H1 (cell line): ENCODE data around the gene ATP7A. TPM values are rescaled to one million over a fixed set of nuclear protein-coding genes. Genes with fewer than 3 reads are reported as not detected.

Experiments
- CTCF ChIA-PET: fragments of 300-600 bp; sonication (Branson Sonifier 250); formaldehyde crosslinking; loops from one replicate; lab custom pipeline; 2021; ENCODE audit not compliant: partially characterized antibody; lab: Charles Lee
- POLR2A ChIA-PET: fragments of 300-600 bp; sonication (Branson Sonifier 250); formaldehyde crosslinking; loops from one replicate; lab custom pipeline; 2021; ENCODE audit warnings: inconsistent platforms; ENCODE audit not compliant: partially characterized antibody; lab: Charles Lee
- DNase-seq, 2 experiments: peaks; one replicate each; pipeline versions ENCODE4 v3.0.0 to v3.0.0-alpha.2; 2010 to 2022; ENCODE audit warnings: low spot score in 2 of 2, low read depth in 1 of 2, mixed read lengths in 1 of 2
- FAIRE-seq: peaks from 2 replicates; lab custom pipeline; 2011; peaks lifted over from hg19 to GRCh38; lab: Jason Lieb, UNC
- H2AFZ ChIP-seq: 2 replicates; pipeline ENCODE4 v1.8.1; 2012; ENCODE audit warnings: low read length, inconsistent platforms
- H2AK5ac ChIP-seq: 2 replicates; pipeline ENCODE4 v1.6.1; 2013; ENCODE audit warnings: low read depth, low read length
- H2BK120ac ChIP-seq: replicated peaks from 2 replicates; pipeline ENCODE3; 2013; ENCODE audit warnings: low read depth, low read length, inconsistent platforms
- H2BK12ac ChIP-seq: 2 replicates; pipeline ENCODE4 v1.6.1; 2013; ENCODE audit warnings: low read depth, low read length
- H2BK15ac ChIP-seq: 2 replicates; pipeline ENCODE4 v1.6.1; 2013; ENCODE audit warnings: low read length
- H2BK20ac ChIP-seq: 2 replicates; pipeline ENCODE4 v1.6.1; 2013; ENCODE audit warnings: low read length
- H2BK5ac ChIP-seq: 2 replicates; pipeline ENCODE4 v1.6.1; 2013; ENCODE audit warnings: low read depth, low read length
- H3K14ac ChIP-seq: 2 replicates; pipeline ENCODE4 v1.6.1; 2013; ENCODE audit warnings: inconsistent platforms; ENCODE audit not compliant: insufficient read length
- H3K18ac ChIP-seq: 2 replicates; pipeline ENCODE4 v1.6.1; 2013; ENCODE audit warnings: low read length; ENCODE audit errors: extremely low read depth
- H3K23ac ChIP-seq: 2 replicates; pipeline ENCODE4 v1.6.1; 2013; ENCODE audit warnings: inconsistent platforms; ENCODE audit not compliant: insufficient read length
- H3K23me2 ChIP-seq: 2 replicates; pipeline ENCODE4 v1.6.1; 2013; ENCODE audit warnings: low read depth, low read length
- H3K27ac ChIP-seq: 2 replicates; pipeline ENCODE4 v1.6.1; 2011; ENCODE audit warnings: low read depth, low read length, inconsistent platforms
- H3K27me3 ChIP-seq, 4 experiments: replicated peaks in 1 of 4; 1 replicate in 1 of 4; 2 replicates in 3 of 4; pipeline versions ENCODE4 v1.6.1 to v1.8.1; 2011 to 2013; ENCODE audit warnings: low read length in 3 of 4, mild to moderate bottlenecking in 3 of 4, inconsistent platforms in 2 of 4, mixed read lengths in 2 of 4, moderate library complexity in 1 of 4; ENCODE audit not compliant: control insufficient read depth in 3 of 4, insufficient read depth in 3 of 4; ENCODE audit errors: extremely low read depth in 1 of 4
- H3K36me3 ChIP-seq, 4 experiments: 2 replicates each; pipeline versions ENCODE4 v1.6.1 to v1.8.1; 2011 to 2013; ENCODE audit warnings: mild to moderate bottlenecking in 4 of 4, low read length in 3 of 4, moderate library complexity in 2 of 4, control low read depth in 1 of 4, inconsistent platforms in 1 of 4; ENCODE audit not compliant: insufficient read depth in 4 of 4, control insufficient read depth in 2 of 4
- H3K4ac ChIP-seq: replicated peaks from 2 replicates; pipeline ENCODE3; 2013; ENCODE audit warnings: low read length, low read depth, mixed read lengths, inconsistent platforms; ENCODE audit not compliant: insufficient read length
- H3K4me1 ChIP-seq, 4 experiments: replicated peaks in 1 of 4; 1 replicate in 1 of 4; 2 replicates in 3 of 4; pipeline versions ENCODE4 v1.6.1 to v1.8.1; 2011 to 2013; ENCODE audit warnings: low read length in 3 of 4, inconsistent platforms in 2 of 4, mixed read lengths in 1 of 4; ENCODE audit not compliant: insufficient read depth in 4 of 4, control insufficient read depth in 3 of 4
- H3K4me2 ChIP-seq, 2 experiments: 2 replicates each; pipeline versions ENCODE4 v1.6.1 to v1.8.1; 2011 to 2013; ENCODE audit warnings: low read depth in 2 of 2, low read length in 2 of 2, control low read depth in 1 of 2, inconsistent platforms in 1 of 2, mild to moderate bottlenecking in 1 of 2; ENCODE audit not compliant: insufficient read depth in 1 of 2
- H3K4me3 ChIP-seq, 4 experiments: fragments of 200-600, 300-600 bp in 1 of 4; sonication (generic), shearing (Covaris generic), sonication (Bioruptor Twin) in 1 of 4; 2 replicates each; pipeline versions ENCODE4 v1.5.1 to v1.8.1; 2011 to 2016; ENCODE audit warnings: low read length in 4 of 4, low read depth in 3 of 4, control low read depth in 2 of 4, inconsistent platforms in 2 of 4, mild to moderate bottlenecking in 2 of 4, mixed read lengths in 1 of 4, moderate library complexity in 1 of 4; ENCODE audit not compliant: insufficient read depth in 2 of 4; ENCODE audit errors: extremely low read depth in 1 of 4
- H3K56ac ChIP-seq: replicated peaks from 2 replicates; pipeline ENCODE3; 2013; ENCODE audit warnings: low read depth, mild to moderate bottlenecking, mixed read lengths, low read length, inconsistent platforms; ENCODE audit not compliant: insufficient read length
- H3K79me1 ChIP-seq: 2 replicates; pipeline ENCODE4 v1.6.1; 2013; ENCODE audit warnings: low read depth, low read length, control low read depth
- H3K79me2 ChIP-seq, 2 experiments: 2 replicates each; pipeline versions ENCODE4 v1.6.1 to v1.8.1; 2012 to 2013; ENCODE audit warnings: low read length in 2 of 2, mild to moderate bottlenecking in 2 of 2, inconsistent platforms in 1 of 2; ENCODE audit not compliant: insufficient read depth in 2 of 2, control insufficient read depth in 1 of 2
- H3K9ac ChIP-seq, 4 experiments: replicated peaks in 1 of 4; 1 replicate in 1 of 4; 2 replicates in 3 of 4; pipeline versions ENCODE4 v1.6.1 to v1.8.1; 2011 to 2013; ENCODE audit warnings: low read depth in 3 of 4, low read length in 3 of 4, control low read depth in 2 of 4, mild to moderate bottlenecking in 2 of 4, moderate library complexity in 2 of 4, inconsistent platforms in 1 of 4; ENCODE audit errors: extremely low read depth in 1 of 4
- H3K9me3 ChIP-seq, 2 experiments: 2 replicates each; pipeline versions ENCODE4 v1.6.1 to v1.8.1; 2012 to 2013; ENCODE audit warnings: mild to moderate bottlenecking in 2 of 2, moderate library complexity in 2 of 2, control low read depth in 1 of 2, inconsistent platforms in 1 of 2, low read depth in 1 of 2, low read length in 1 of 2, mixed read lengths in 1 of 2; ENCODE audit not compliant: insufficient read depth in 2 of 2
- H4K20me1 ChIP-seq, 2 experiments: replicated peaks in 1 of 2; 2 replicates each; pipeline versions ENCODE3 to v1.8.1; 2011 to 2013; ENCODE audit warnings: inconsistent platforms in 2 of 2, low read length in 2 of 2, mild to moderate bottlenecking in 1 of 2; ENCODE audit not compliant: insufficient read depth in 2 of 2, control insufficient read depth in 1 of 2
- H4K5ac ChIP-seq: 2 replicates; pipeline ENCODE4 v1.6.1; 2013; ENCODE audit warnings: low read length, low read depth, mixed read lengths, inconsistent platforms; ENCODE audit not compliant: insufficient read length
- H4K8ac ChIP-seq: 2 replicates; pipeline ENCODE4 v1.8.0; 2013; ENCODE audit warnings: mild to moderate bottlenecking, moderate library complexity, low read length, inconsistent platforms; ENCODE audit not compliant: insufficient read depth; ENCODE audit errors: extremely low read depth
- H4K91ac ChIP-seq: replicated peaks from 2 replicates; pipeline ENCODE3; 2013; ENCODE audit warnings: low read length, mixed read lengths, inconsistent platforms; ENCODE audit not compliant: insufficient read length
- CBX5 ChIP-seq: fragments of 300-800, 300-1000 bp; sonication (generic); IDR thresholded peaks from 2 replicates; pipeline ENCODE4 v1.7.1; 2016; ENCODE audit warnings: antibody characterized with exemption, low read length, low read depth
- E2F6 ChIP-seq: IDR thresholded peaks from 2 replicates; pipeline ENCODE4 v1.6.1; 2012; ENCODE audit warnings: inconsistent platforms
- EZH2 ChIP-seq: fragments of 200-600 bp; sonication (generic); IDR thresholded peaks from 2 replicates; pipeline ENCODE4 v1.7.1; 2012; ENCODE audit warnings: low read depth, mild to moderate bottlenecking, moderate library complexity, low read length, inconsistent platforms; ENCODE audit not compliant: severe bottlenecking
- JUN ChIP-seq: IDR thresholded peaks from 2 replicates; pipeline ENCODE4 v1.6.1; 2011; ENCODE audit warnings: low read depth, mild to moderate bottlenecking, improper control_type of control experiment, low read length
- KDM1A ChIP-seq: fragments of 200-600, 300-600 bp; sonication (generic); IDR thresholded peaks from 2 replicates; pipeline ENCODE4 v1.7.1; 2016; ENCODE audit warnings: mild to moderate bottlenecking, low read length, borderline replicate concordance
- SAP30 ChIP-seq: fragments of 300-600 bp; sonication (generic); IDR thresholded peaks from 2 replicates; pipeline ENCODE4 v1.7.1; 2012; ENCODE audit warnings: low read length, moderate library complexity, mild to moderate bottlenecking, inconsistent platforms; ENCODE audit not compliant: insufficient read depth, insufficient replicate concordance
- SP2 ChIP-seq: IDR thresholded peaks from 2 replicates; pipeline ENCODE4 v1.6.1; 2012; ENCODE audit warnings: mild to moderate bottlenecking, low read length, inconsistent platforms
- SUZ12 ChIP-seq: fragments of 200-600 bp; sonication (generic); IDR thresholded peaks from 2 replicates; pipeline ENCODE4 v1.6.1; 2012; ENCODE audit warnings: mild to moderate bottlenecking, inconsistent platforms, low read length, moderate library complexity, mixed read lengths
- TBP ChIP-seq: IDR thresholded peaks from 2 replicates; pipeline ENCODE4 v1.6.1; 2011; ENCODE audit warnings: low read depth, low read length, improper control_type of control experiment
- TCF12 ChIP-seq: IDR thresholded peaks from 2 replicates; pipeline ENCODE4 v1.6.1; 2011; ENCODE audit warnings: low read depth, mild to moderate bottlenecking, low read length
- WGBS, 2 experiments: shearing (Covaris generic) in 1 of 2; methylation state at CpG; one replicate each; pipeline versions ENCODE4 v1.1.6 to v1.1.7; 2013 to 2015; ENCODE audit warnings: low lambda C conversion rate in 2 of 2, mixed read lengths in 2 of 2, inconsistent platforms in 1 of 2, low coverage in 1 of 2, missing lambda C conversion rate in 1 of 2; ENCODE audit not compliant: insufficient replicate concordance in 2 of 2, insufficient coverage in 1 of 2, insufficient read length in 1 of 2; ENCODE audit errors: extremely low coverage in 1 of 2, missing lambda C conversion rate in 1 of 2; 5-methylcytosine and 5-hydroxymethylcytosine counted together
- polyA plus RNA-seq, 7 experiments: library from polyadenylated mRNA; depleted of rRNA in 3 of 7; stranded (reverse) in 5 of 7; unstranded in 2 of 7; fragments of >200 nt in 5 of 7; fragments of 200-250 nt in 2 of 7; gene quantifications; 1 replicate in 5 of 7; 2 replicates in 1 of 7; 4 replicates in 1 of 7; pipeline versions ENCODE4 v1.2.1 to v1.2.3, GENCODE V29; 2011 to 2013; ENCODE audit warnings: missing spikeins in 2 of 7, mixed read lengths in 2 of 7
- total RNA-seq: library from RNA; stranded (reverse); fragmentation: NEBNext Ultra II Directional; extraction: Animal tissue kit (Norgen Biotek cat#: 25700); gene quantifications from 2 replicates; pipeline ENCODE4 v1.2.1, GENCODE V29; 2021

ATP7A gene
- total and polyA plus RNA-seq, 2 of the 8 experiments (the other 6 are each of a cell fraction or from before 2014, with no cell fraction given) = 0.73 to 2.8 TPM

GRCh38 chrX:77938083-77938680 is 27.7 kb downstream of the ATP7A start:
- no peaks in the 10 kb centered on the region for H3K36me3 ChIP-seq

More at GRCh38 chrX:77938083-77938680, 27.7 kb downstream of the ATP7A start:
- Histone ChIP-seq H3K27ac (no peak overlapping the region), H3K18ac (no peak overlapping the region), H3K23me2 (no peaks in the 10 kb centered on the region; the same call in 1 of the 2 replicates), H2BK20ac (no peak overlapping the region), H3K9ac (no peak overlapping the region), H3K4me3 (no peak overlapping the region), H3K27me3 (no peaks in the 10 kb centered on the region), H2BK15ac (no peak overlapping the region)
- DNase-seq = no peak
- WGBS, 2 experiments = 89% methylated on average over 4 of the region's 4 CpGs; no CpG with 5 or more reads in 1 of the 2 experiments
- TF ChIP-seq TCF12 (no peak), KDM1A (no peak), JUN (no peak), SUZ12 (no peak), CBX5 (no peak), SP2 (no peak), EZH2 (no peak), SAP30 (no peak), TBP (no peak), E2F6 (no peak)
- TF ChIP-seq, all 59 proteins: peak for 0
- no peak overlapping the region for H4K5ac ChIP-seq
- no peak overlapping the region for H2BK12ac ChIP-seq
- no peaks in the 10 kb centered on the region for H4K20me1 ChIP-seq
- H2AK5ac ChIP-seq = no peak overlapping the region
- H3K56ac ChIP-seq = no peak overlapping the region
- no peaks in the 10 kb centered on the region for H3K79me2 ChIP-seq
- no peak overlapping the region for H3K4ac ChIP-seq
- H2BK5ac ChIP-seq = no peak overlapping the region
- no peak overlapping the region for H3K23ac ChIP-seq
- POLR2A ChIA-PET = no interaction called here
- H2AFZ ChIP-seq = no peak overlapping the region
- H3K79me1 ChIP-seq = no peaks in the 10 kb centered on the region
- no peaks in the 10 kb centered on the region for H3K9me3 ChIP-seq
- H3K4me2 ChIP-seq = no peak overlapping the region
- no peak overlapping the region for H4K8ac ChIP-seq
- no peaks in the 10 kb centered on the region for H3K4me1 ChIP-seq
- FAIRE-seq = peak; percentile 39
- H2BK120ac ChIP-seq = no peak overlapping the region
- H3K14ac ChIP-seq = no peak overlapping the region
- no peak overlapping the region for H4K91ac ChIP-seq
- CTCF ChIA-PET = no interaction called here
